HCT116 (cell line): Measurements from ENCODE around the gene AMBP. TPM values are rescaled to one million over a fixed set of nuclear protein-coding genes. Genes with fewer than 3 reads are reported as not detected.

Experiments used
- ATAC-seq: fragments of 200-7000 bp; cut with Tn5 transposase; 2 replicates; pipeline ENCODE4 v1.9.1; 2020; ENCODE audit warnings: mild to moderate bottlenecking, moderate library complexity
- BruUV-seq: library from RNA; stranded (reverse); fragments of 400-500 nt; replicated peaks from 2 replicates; lab custom pipeline; 2021; lab: Mats Ljungman, UMichigan
- CTCF ChIA-PET: fragments of 300-600 bp; sonication (Branson Sonifier 250); formaldehyde crosslinking; loops from one replicate; lab custom pipeline; 2021; ENCODE audit warnings: antibody characterized with exemption; lab: Charles Lee
- POLR2A ChIA-PET: fragments of 300-600, 350-600 bp; sonication (Branson Sonifier 250); formaldehyde crosslinking; loops from one replicate; lab custom pipeline; 2021; ENCODE audit warnings: antibody characterized with exemption; lab: Charles Lee
- RAD21 ChIA-PET, 2 experiments: fragments of 300-600 bp; sonication (Branson Sonifier 250); formaldehyde crosslinking; loops; one replicate each; lab custom pipeline; 2023; ENCODE audit warnings: low total read pairs in 2 of 2; ENCODE audit not compliant: uncharacterized antibody in 2 of 2, unreplicated experiment in 2 of 2, low non-redundant PET in 1 of 2; lab: Charles Lee
- DNase-seq: peaks from one replicate; pipeline ENCODE4 v3.0.0-alpha.2; 2010; ENCODE audit warnings: low read depth, low spot score
- H2AFZ ChIP-seq: fragments of 200-600 bp; shearing (Covaris generic), sonication (generic); 2 replicates; pipeline ENCODE4 v1.6.1; 2017; ENCODE audit warnings: low read depth, mixed run types, mixed read lengths, antibody characterized with exemption, low read length; ENCODE audit not compliant: poor library complexity, severe bottlenecking
- H3K27ac ChIP-seq: 2 replicates; pipeline ENCODE4 v1.5.1; 2012; ENCODE audit warnings: low read depth, low read length
- H3K27me3 ChIP-seq: fragments of 200-600 bp; sonication (generic); 2 replicates; pipeline ENCODE4 v1.6.1; 2016; ENCODE audit warnings: mixed run types, low read length, mixed read lengths; ENCODE audit not compliant: insufficient read depth
- H3K36me3 ChIP-seq, 2 experiments: fragments of 200-500 bp in 1 of 2; fragments of 200-600 bp in 1 of 2; sonication (Bioruptor generic) in 1 of 2; sonication (generic) in 1 of 2; 2 replicates each; pipeline versions ENCODE4 v1.5.1 to v1.6.1; 2014 to 2016; ENCODE audit warnings: low read length in 2 of 2, inconsistent platforms in 1 of 2, mixed read lengths in 1 of 2, mixed run types in 1 of 2; ENCODE audit not compliant: insufficient read depth in 2 of 2, control insufficient read depth in 1 of 2
- H3K4me1 ChIP-seq, 2 experiments: fragments of 200-600 bp in 1 of 2; sonication (generic) in 1 of 2; 2 replicates each; pipeline versions ENCODE4 v1.5.1 to v1.6.1; 2012 to 2017; ENCODE audit warnings: low read length in 2 of 2, inconsistent platforms in 1 of 2, mild to moderate bottlenecking in 1 of 2, mixed read lengths in 1 of 2, mixed run types in 1 of 2, moderate library complexity in 1 of 2; ENCODE audit not compliant: insufficient read depth in 2 of 2, control insufficient read depth in 1 of 2
- H3K4me2 ChIP-seq: fragments of 200-600 bp; sonication (generic); 2 replicates; pipeline ENCODE4 v1.6.1; 2017; ENCODE audit warnings: mixed run types, low read length, mixed read lengths
- H3K4me3 ChIP-seq, 2 experiments: fragments of 200-600 bp in 1 of 2; sonication (generic) in 1 of 2; replicated peaks in 1 of 2; 2 replicates each; pipeline ENCODE4 v1.5.1; 2011 to 2016; ENCODE audit warnings: low read length in 2 of 2, control low read depth in 1 of 2, low read depth in 1 of 2, mild to moderate bottlenecking in 1 of 2, mixed read lengths in 1 of 2, mixed run types in 1 of 2
- H3K79me2 ChIP-seq: fragments of 200-600 bp; sonication (generic); 2 replicates; pipeline ENCODE4 v1.6.1; 2017; ENCODE audit warnings: mild to moderate bottlenecking, mixed run types, low read length, moderate library complexity, mixed read lengths; ENCODE audit not compliant: insufficient read depth
- H3K9ac ChIP-seq: fragments of 200-600 bp; sonication (generic); 2 replicates; pipeline ENCODE4 v1.6.1; 2016; ENCODE audit warnings: low read length, mixed read lengths
- H3K9me2 ChIP-seq: fragments of 200-600 bp; sonication (generic), shearing (Covaris generic); 2 replicates; pipeline ENCODE4 v1.6.1; 2017; ENCODE audit warnings: mixed run types, mild to moderate bottlenecking, moderate library complexity; ENCODE audit not compliant: insufficient read depth
- H3K9me3 ChIP-seq, 2 experiments: fragments of 200-500 bp in 1 of 2; fragments of 200-600 bp in 1 of 2; sonication (Bioruptor generic) in 1 of 2; sonication (generic) in 1 of 2; 2 replicates each; pipeline ENCODE4 v1.6.1; 2014 to 2017; ENCODE audit warnings: low read length in 2 of 2, mixed read lengths in 2 of 2, inconsistent platforms in 1 of 2, low read depth in 1 of 2, mild to moderate bottlenecking in 1 of 2, mixed run types in 1 of 2, moderate library complexity in 1 of 2; ENCODE audit not compliant: control insufficient read depth in 1 of 2, insufficient read depth in 1 of 2
- H4K20me1 ChIP-seq: fragments of 200-600 bp; sonication (generic), shearing (Covaris generic); 2 replicates; pipeline ENCODE4 v1.6.1; 2017; ENCODE audit warnings: mixed run types, mild to moderate bottlenecking, moderate library complexity; ENCODE audit not compliant: insufficient read depth
- ATF3 ChIP-seq: IDR thresholded peaks from 2 replicates; pipeline ENCODE4 v1.6.1; 2012
- CBX3 ChIP-seq: IDR thresholded peaks from 2 replicates; pipeline ENCODE4 v1.6.1; 2012; ENCODE audit warnings: low read depth
- CEBPB ChIP-seq: IDR thresholded peaks from 2 replicates; pipeline ENCODE4 v1.6.1; 2012; ENCODE audit warnings: low read depth
- CTCF ChIP-seq, 3 experiments: fragments of 200-600 bp in 1 of 3; sonication (generic) in 1 of 3; IDR thresholded peaks in 2 of 3; conservative IDR thresholded peaks in 1 of 3; 2 replicates each; pipeline ENCODE4 v1.5.1; 2012 to 2017; ENCODE audit warnings: low read depth in 2 of 3, low read length in 2 of 3, antibody characterized with exemption in 1 of 3, borderline replicate concordance in 1 of 3, control low read depth in 1 of 3, mild to moderate bottlenecking in 1 of 3, mixed read lengths in 1 of 3, mixed run types in 1 of 3, moderate library complexity in 1 of 3; ENCODE audit not compliant: insufficient read depth in 1 of 3
- EZH2 ChIP-seq: fragments of 200-600 bp; sonication (generic); IDR thresholded peaks from 2 replicates; pipeline ENCODE4 v1.6.1; 2017; ENCODE audit warnings: antibody characterized with exemption, mixed run types
- EZH2phosphoT487 ChIP-seq: fragments of 200-600 bp; IDR thresholded peaks from 2 replicates; pipeline ENCODE4 v1.6.1; 2018; ENCODE audit warnings: antibody characterized with exemption, borderline replicate concordance
- JUND ChIP-seq: IDR thresholded peaks from 2 replicates; pipeline ENCODE4 v1.6.1; 2012
- MAX ChIP-seq: IDR thresholded peaks from 2 replicates; pipeline ENCODE4 v1.6.1; 2012
- POLR2A ChIP-seq: IDR thresholded peaks from 2 replicates; pipeline ENCODE4 v1.7.0; 2011; ENCODE audit warnings: borderline replicate concordance; ENCODE audit not compliant: insufficient read depth, insufficient read length; ENCODE audit errors: extremely low read depth
- POLR2AphosphoS5 ChIP-seq: IDR thresholded peaks from 2 replicates; pipeline ENCODE4 v1.6.1; 2011; ENCODE audit warnings: mild to moderate bottlenecking, low read depth, low read length, moderate library complexity
- RAD21 ChIP-seq: IDR thresholded peaks from 2 replicates; pipeline ENCODE4 v1.6.1; 2012; ENCODE audit warnings: low read depth, mild to moderate bottlenecking
- SIN3A ChIP-seq: IDR thresholded peaks from 2 replicates; pipeline ENCODE4 v1.6.1; 2012; ENCODE audit warnings: low read depth
- SP1 ChIP-seq: IDR thresholded peaks from 2 replicates; pipeline ENCODE4 v1.6.1; 2012; ENCODE audit warnings: low read depth
- SRF ChIP-seq: IDR thresholded peaks from 2 replicates; pipeline ENCODE4 v1.6.1; 2012; ENCODE audit warnings: low read depth
- ZBTB33 ChIP-seq: IDR thresholded peaks from 2 replicates; pipeline ENCODE4 v1.6.1; 2011; ENCODE audit warnings: mild to moderate bottlenecking, low read length, moderate library complexity; ENCODE audit not compliant: insufficient replicate concordance; ENCODE audit errors: extremely low read depth
- ZFX ChIP-seq: fragments of 450-650 bp; IDR thresholded peaks from 2 replicates; pipeline ENCODE4 v1.6.1; 2017
- ZNF274 ChIP-seq: fragments of 200-500 bp; sonication (Bioruptor generic); IDR thresholded peaks from 2 replicates; pipeline ENCODE4 v1.6.1; 2014; ENCODE audit warnings: mild to moderate bottlenecking, low read depth, low read length, inconsistent platforms
- intact Hi-C: fragments of 100-400 bp; cut with micrococcal nuclease; formaldehyde crosslinking; loops from 2 replicates; pipeline ENCODE4 v1.10.0; 2022
- total RNA-seq: library from RNA; stranded (reverse); gene quantifications from one replicate; pipeline ENCODE4 v1.2.1, GENCODE V29; 2021; ENCODE audit not compliant: unreplicated experiment

Gene AMBP
- total RNA-seq, 1 experiment from 2014 or later, result 1.9 TPM

GRCh38 chr9:114017741-114018715, 60.1 kb downstream of the AMBP start:
- intact Hi-C loops, result no loop called here
- Histone ChIP-seq H2AFZ (no peak overlapping the region), H3K4me1 (no peaks in the 10 kb centered on the region), H3K27me3 (no peaks in the 10 kb centered on the region), H3K9ac (no peak overlapping the region), H3K4me3 (no peak overlapping the region), H3K9me3 (peaks cover 0 to 6% of the 10 kb centered on the region in 2 experiments; a peak in 1 of 4 replicates), H3K27ac (no peak overlapping the region), H3K79me2 (no peaks in the 10 kb centered on the region), H3K9me2 (no peaks in the 10 kb centered on the region), H3K4me2 (no peak overlapping the region), H3K36me3 (0 out of 4 replicates have a peak, but pooled peaks cover 0 to 4% of the 10 kb centered on the region in 2 experiments), H4K20me1 (no peaks in the 10 kb centered on the region)
- ChIA-PET RAD21 (no interaction called here), CTCF (no interaction called here), POLR2A (no interaction called here)
- TF ChIP-seq EZH2phosphoT487 (no peak), RAD21 (no peak), SRF (no peak), CTCF (IDR thresholded peaks at IDR 0.05 in 2 of 3, conservative IDR thresholded peaks at IDR 0.05 in 1 of 3; ENCODE audit: borderline replicate concordance in 1 of 3, insufficient read depth in 1 of 3, low read depth in 2 of 3, low read length in 2 of 3) (no peak), ZNF274 (no peak), CEBPB (no peak), CBX3 (no peak), SP1 (no peak), ZBTB33 (no peak), ZFX (no peak), MAX (no peak), POLR2AphosphoS5 (no peak), EZH2 (no peak), SIN3A (no peak), POLR2A (no peak), ATF3 (no peak), JUND (no peak)
- BruUV-seq, result no TSS peak
- no peak for ATAC-seq
- no peak for DNase-seq
